ENCODE results near the gene DSCAML1.

The DSCAML1 gene

GRCh38 chr11:117464778-117465177, 332.2 kb downstream of the DSCAML1 start:
- no peak overlapping the region for H3K27ac ChIP-seq
- no peak for TF ChIP-seq CTCF (conservative IDR thresholded peaks at IDR 0.05)

- no peak overlapping the region for H3K27ac ChIP-seq
- no peak for TF ChIP-seq CTCF (conservative IDR thresholded peaks at IDR 0.05)
Observed at GRCh38 chr11:117462864-117463247, 334.2 kb downstream of the DSCAML1 start.

GRCh38 chr11:117462183-117462863, 334.7 kb downstream of the DSCAML1 start:
- no peak overlapping the region for H3K27ac ChIP-seq
- TF ChIP-seq CTCF (conservative IDR thresholded peaks at IDR 0.05): no peak

GRCh38 chr11:117461396-117462182, 335.4 kb downstream of the DSCAML1 start:
- TF ChIP-seq CTCF (conservative IDR thresholded peaks at IDR 0.05): no peak

GRCh38 chr11:117459979-117460300, 337.1 kb downstream of the DSCAML1 start:
- no peak overlapping the region for H3K27ac ChIP-seq
- no peak for TF ChIP-seq CTCF (conservative IDR thresholded peaks at IDR 0.05)

More at GRCh38 chr11:117461396-117462182, 335.4 kb downstream of the DSCAML1 start:
- H3K27ac ChIP-seq: no peak overlapping the region

GRCh38 chr11:117459123-117459978, 337.7 kb downstream of the DSCAML1 start:
- TF ChIP-seq CTCF (conservative IDR thresholded peaks at IDR 0.05): no peak
- H3K27ac ChIP-seq: no peak overlapping the region

Measured in VCaP (cell line).